GM18858 (cell line): ENCODE measurements around the gene IQCE.
"Not testable (repeated sequence)": the region's sequence is repeated elsewhere in the genome, so short reads cannot be mapped to it uniquely, and the experiment has no call there.

ENCODE experiments used
- ATAC-seq: cut with Tn5 transposase; IDR thresholded peaks from one replicate; pipeline ENCODE4 v1.9.1; 2021; ENCODE audit not compliant: unreplicated experiment

Gene IQCE

DNA sequence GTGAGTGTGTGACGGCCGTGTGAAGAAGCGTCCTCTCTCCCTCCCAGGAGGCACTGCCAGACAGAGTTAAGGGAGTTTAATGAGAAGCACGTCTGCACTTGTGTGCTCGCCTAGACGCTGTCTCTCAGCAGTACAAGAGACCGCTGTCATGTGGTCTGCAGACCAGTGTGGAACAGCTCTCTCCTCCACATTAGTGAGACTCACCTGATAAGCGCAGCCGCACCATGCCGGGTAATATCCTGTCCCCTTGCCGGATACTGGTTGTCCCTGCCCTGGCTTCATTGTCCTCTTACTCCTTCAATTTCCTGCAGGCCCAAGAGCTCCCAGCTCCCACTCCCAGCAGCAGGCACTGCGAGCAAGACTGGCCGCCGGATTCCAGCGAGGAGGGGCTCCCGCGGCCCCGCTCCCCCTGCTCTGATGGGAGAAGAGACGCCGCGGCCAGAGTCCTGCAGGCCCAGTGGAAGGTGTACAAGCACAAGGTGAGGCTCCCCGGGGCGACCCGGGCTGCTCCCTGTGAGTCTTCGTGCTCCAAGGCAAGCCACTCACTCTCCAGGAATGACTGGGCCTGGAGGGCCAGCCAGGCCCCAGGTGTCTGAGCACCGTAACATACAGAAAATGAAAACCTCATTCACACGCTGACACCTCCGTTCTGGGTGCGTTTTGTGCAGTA lies 39.5 kb downstream of the IQCE start:
- no peak for ATAC-seq

DNA sequence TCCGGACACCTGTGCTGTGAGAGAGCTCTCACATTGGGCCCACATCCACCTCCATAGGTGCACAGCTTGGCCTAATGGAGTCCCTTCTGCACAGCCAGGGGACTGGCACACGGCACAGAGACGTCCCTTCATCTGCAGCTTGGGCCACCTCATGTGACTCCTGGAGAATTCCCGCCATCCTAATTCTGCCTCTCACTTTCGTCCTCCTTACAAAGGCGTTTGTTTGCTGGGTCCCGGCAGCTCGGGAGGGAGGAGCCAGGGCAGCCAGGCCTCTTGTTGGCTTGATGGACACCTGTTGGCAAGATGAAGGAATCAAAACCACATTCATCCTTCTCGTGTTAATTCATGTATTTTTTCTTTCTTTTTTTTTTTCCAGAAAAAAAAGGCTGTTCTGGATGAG lies 42.3 kb downstream of the IQCE start:
- ATAC-seq: no peak

DNA sequence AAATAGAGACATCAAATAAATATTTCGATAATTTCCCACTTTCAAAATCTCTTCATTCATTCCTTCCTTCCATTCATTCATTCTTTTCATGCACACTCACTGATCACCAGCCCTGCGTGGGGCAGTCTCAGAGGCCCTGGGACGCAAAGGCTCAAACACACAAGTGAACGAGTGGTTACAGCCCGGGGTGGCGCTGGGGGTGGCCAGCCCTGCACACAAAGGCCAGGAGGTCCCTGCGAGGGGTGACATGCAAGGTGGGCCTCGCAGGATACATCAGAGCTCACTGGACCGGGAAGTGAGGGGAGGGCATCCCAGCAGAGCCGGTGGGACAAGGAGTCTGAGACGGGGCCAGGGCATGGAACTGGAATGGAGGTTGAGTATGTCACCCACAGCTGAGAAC lies 43.1 kb downstream of the IQCE start:
- no peak for ATAC-seq

DNA sequence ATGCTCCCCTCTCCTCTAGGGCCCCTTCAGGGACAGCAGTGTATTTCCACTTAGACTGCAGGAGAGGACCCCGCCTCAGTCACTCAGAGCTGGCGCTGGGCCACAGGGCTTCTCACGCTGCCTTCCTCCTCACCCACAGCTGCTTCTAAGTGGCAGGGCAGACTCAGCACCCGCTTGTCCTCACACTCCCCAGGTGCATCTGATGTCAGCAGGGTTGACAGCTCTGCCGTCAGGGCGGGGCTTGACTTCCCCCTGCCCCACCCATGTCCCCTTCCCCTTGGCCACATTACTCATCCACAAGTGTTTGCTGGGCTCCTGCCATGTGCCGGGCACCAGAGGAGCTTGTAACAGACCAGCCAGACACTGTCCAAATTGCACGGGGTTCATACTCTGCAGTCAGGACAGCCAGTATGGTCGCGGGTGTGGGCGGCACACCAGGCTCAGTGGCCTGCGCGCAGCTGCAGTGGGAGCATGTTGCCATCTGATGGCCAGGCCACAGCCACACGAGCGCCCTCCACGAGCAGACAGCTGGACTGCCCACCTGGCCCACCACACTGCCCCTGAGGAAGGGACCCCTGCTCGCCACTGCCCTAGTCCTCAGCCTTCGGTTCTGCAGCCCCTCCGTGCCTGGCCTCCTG lies 43.7 kb downstream of the IQCE start:
- ATAC-seq: no peak

DNA sequence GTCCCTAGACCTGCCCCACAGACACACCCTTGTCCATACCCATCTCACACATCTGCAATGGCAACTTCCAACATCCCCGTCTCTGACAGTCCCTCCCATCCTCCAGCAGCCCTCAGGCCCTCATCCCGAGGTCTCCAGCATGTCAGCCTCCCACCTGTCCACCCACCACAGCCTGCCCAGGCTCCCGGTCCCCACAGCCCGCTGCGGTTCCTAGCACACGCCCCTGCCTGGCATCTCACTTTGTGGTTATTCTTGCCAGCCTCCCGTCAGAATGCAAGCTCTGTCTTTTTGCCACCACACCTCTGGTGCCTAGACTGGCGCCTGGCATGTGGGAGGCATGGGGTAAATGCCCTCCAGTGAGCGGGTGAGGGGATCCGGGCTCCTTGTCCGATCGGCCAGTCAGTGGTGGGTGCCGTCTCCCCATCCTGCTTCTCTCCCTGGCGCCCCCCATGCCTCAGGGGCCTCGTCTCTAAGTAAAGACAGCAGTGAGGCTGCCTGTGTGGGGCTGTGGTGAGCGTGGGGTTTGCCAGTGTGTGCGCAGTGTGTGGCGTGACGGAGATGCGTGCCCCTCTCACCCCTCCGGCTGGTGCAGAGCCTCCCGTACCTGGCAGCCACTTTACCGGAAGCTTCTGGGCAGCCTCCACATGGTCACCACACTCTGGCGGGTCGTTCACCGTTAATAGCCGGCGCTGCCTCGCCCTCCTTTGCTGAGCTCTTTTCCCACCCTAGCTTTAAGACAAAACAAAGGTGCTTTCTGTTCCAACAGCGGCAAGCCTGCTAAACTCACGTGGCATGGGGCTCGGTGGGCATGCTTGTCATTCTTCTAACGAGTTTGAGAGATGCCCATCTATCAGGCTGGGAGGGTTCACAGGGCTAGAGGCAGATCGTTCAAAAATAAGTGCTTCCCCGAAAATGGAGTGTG lies 44.5 kb downstream of the IQCE start:
- ATAC-seq: no peak

DNA sequence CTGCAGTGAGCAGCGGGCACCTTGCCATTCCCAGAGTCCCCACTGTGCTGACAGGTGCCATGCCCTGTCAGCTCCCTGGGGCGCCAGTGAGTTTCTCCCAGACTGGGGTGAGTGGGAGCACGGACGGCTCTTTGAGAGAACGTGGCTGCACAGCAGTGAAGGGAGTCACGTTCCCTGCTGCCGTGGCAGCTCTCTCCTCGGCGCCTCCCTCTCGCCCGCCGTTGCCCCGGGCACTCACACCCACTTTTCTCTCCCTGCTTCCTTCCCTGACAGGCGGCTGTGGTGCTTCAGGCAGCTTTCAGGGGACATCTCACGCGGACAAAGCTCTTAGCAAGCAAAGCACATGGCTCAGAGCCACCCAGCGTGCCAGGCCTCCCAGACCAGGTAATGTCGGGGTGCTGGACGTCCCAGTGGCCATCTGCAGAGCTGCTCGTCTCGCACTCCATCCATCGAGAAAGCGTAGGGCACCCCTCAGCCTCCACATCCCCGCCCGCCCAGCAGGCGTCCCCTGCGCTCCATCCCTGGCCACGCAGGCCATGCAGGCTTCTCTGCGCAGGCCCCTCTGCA lies 45.9 kb downstream of the IQCE start:
- ATAC-seq: no peak

DNA sequence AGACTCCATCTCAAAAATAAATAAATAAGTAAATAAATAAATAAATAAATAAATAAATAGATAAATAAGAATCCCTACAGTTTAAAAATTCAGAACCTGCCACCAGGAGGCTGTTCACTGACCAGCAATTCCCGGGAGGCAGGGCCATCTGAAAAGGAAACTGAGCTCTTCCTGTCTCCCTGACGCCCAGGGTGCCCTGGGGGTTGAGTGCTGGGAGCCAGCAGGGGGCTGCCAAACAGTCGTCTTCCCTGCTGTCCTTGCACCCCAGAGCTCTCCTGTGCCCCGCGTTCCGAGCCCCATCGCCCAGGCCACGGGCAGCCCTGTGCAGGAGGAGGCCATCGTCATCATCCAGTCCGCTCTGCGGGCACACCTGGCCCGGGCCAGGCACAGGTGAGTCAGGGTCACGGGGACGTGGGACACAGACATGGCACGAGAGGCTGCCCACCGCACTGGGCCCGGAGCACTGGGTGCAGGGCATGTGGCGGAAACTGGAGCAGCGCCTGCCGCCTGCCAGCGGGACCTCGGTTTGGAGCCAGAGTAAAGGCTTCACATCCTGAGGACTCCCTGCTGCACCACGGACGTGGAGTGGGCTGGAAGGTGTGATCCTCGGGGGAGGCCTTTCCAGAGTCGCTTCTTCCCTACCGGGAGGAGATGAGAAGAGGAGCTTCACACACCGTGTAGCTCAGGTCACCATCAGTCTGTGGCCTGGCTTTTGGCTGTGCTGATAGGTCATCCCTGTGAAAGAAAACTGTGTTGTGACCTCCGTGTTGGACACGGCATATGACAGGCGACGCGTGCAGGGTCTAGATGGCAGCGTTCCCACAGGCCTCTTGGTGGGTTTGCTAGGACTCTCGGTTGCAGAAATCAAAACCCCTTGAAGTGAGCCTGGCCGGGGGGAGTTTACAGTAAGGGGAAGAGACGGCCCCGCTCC lies 47.1 kb downstream of the IQCE start:
- ATAC-seq: no peak

DNA sequence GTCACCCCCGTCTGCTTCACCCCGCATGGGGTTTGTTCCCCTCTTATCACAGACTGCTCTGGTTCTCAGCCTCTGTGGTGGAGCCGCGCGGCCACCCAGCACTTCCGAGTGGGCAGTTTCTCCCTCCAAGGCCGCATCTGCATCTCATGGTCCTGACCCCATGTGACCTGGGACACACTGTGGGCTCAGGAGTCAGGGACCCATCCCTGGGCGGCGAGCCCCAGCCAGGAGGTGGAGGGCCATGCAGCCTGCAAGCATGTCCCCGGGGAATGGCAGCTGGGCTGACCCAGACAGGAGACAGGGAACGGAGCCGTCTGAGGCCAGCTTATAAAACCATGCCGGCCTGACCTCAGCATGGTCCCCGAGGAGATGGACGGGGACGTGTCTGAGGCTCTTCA lies 47.8 kb downstream of the IQCE start:
- ATAC-seq: no peak

DNA sequence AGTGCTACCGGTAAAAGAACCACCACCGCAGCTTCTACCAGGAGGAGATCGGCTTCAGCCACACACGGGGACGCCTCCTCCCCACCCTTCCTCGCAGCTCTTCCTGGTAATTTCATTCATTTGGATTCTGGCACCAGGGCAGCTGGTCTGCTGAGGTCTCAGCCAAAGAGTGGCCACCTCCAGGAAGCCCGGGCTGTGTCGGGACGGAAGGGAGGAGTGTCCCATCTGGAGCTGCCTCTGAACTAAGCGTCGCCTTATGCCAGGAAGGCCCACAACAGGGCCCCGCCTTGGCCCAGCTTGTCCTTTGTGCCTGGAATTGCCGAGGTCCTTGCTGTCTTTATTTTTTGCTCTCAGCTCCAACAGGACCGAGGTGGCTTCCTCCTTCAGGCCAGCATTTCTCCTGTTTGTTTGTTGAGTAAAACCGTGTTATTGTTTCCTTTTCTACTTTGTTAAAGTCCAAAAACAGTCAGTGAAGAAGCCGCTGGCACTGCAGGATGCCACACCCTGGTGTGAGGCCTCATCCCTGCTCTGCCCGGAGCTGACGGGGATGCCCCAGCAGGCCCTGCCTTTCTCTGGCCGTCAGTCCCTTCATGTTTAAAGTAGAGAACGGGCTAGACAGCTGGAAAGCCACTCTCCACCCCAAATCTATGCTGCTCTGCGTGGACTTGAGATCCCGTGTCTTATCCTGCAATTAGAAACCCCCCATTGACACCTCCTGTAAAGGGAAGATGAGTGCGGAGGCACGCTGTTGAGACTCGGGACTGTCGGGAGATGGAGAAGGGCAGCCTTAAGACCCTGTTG lies 48.5 kb downstream of the IQCE start:
- no peak for ATAC-seq

DNA sequence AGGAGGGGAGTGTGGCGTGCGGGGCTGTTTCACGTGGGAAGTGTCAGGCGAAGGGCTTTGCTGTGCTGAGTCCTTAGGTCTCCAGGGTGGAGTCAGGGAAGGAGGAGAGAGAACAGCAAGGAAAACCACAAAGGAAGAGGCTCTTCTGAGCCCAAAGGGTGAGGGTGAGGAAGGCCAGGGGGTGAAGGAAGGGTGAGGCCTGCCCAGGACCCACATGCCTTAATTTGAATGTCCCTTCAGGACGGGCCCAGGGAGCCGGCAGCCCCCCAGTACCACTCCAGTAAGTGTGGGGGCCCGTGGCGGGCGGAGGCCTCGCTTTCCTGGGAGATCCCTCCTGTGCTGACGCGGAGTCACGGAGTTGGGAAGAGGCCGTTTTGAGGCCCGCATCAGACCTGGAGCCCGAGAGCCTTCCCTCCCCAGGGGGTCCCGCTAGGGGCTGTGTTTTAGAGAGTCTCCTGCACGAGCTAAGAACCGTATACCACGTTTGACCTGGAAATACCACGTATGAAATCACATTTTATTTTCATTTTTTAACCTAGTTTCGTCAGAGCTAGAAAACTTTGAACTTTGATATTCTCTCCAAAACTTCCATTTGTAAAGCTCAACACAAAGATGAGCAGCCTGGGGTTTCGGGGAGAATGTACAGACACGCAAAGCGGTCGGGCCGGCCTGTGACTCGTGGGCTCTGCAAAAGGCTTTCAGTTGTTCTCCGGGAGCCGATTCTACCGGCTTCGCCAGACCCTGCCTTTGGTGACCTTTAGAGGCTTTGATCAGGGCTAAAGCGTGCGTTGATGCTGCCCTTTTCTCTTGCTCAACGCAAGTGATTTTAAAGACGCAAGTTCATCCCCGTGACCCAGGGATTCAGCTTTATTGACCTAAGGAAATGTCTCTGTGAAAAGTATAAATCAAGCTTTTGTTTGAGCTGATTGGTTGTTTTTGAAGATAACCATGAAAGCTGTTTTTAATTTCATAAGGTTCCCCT lies 49.4 kb downstream of the IQCE start:
- ATAC-seq: no peak

DNA sequence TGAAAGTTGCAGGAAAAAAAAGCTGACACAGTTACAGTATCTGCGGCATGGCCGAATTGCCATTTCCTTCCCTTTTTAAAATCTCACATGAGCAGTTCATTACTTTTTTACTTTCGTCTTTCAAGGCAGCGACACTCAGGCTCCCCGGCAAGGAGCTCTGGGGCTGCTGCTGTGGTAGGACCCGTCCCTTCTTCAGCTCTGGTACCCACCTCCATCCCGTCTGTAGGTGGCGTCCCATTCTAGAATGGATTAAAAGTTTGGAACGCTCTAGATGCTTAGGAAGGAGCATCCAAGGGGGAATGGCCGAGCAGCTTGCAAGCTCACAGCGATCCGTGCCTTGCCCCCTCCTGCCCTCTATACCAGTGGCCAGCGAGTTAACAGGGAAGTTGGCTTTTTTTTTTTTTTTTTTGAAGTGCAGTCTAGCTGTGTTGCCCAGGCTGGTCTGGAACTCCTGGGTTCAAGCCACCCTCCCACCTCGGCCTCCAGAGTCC lies 50.2 kb downstream of the IQCE start:
- no peak for ATAC-seq

DNA sequence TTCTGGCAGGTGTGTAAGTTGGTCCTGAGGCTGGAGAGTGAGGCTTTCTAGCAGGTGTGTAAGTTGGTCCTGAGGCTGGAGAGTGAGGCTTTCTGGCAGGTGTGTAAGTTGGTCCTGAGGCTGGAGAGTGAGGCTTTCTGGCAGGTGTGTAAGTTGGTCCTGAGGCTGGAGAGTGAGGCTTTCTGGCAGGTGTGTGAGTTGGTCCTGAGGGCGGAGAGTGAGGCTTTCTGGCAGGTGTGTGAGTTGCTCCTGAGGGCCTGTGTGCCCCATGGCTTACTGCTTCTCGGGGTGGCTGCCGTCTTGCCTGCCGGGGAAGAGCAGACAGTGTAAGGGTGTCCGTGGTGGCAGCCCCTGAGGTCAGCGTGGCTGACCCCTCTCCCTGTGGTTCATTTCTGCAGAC lies 50.9 kb downstream of the IQCE start:
- ATAC-seq: not testable (repeated sequence)

DNA sequence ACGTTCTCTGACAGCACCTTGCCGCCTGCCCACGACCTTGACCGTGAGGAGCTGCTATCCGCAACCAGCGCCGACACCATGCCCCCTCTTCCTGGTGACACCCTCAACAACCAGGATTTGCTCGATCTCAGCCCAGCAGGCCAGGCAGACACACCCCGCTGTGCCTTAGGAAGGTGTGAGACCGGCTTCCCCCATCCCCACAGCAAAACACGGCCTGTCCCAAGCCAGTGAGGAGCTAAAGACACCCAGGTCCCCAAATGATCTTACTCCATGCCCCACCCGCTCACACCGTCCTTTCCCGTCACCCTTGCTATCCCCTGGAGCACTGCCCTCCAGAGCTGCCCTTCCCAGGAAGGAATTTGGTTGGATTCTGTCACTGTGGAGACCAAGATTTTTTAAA lies 51.7 kb downstream of the IQCE start:
- ATAC-seq: no peak

DNA sequence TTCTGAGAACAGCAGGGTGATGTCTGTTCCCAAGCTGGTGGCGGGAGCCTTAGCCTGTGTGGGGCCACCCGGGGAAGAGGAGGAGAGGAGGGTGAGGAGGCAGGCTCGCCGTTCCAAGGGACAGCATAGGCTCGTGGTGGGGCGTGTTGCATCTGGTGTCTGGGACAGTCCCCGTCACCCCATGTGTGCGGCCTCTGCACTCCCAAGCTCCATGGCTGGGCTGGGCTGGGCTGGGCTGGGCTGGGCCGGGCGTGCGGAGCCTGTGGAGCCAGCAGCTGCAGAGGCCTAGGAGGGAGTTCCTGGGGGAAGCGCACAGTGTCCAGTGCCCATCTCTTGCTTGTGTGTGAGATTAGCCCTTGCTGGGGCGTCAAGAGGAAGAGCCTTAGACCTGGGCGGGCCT lies 52.1 kb downstream of the IQCE start:
- ATAC-seq: no peak

DNA sequence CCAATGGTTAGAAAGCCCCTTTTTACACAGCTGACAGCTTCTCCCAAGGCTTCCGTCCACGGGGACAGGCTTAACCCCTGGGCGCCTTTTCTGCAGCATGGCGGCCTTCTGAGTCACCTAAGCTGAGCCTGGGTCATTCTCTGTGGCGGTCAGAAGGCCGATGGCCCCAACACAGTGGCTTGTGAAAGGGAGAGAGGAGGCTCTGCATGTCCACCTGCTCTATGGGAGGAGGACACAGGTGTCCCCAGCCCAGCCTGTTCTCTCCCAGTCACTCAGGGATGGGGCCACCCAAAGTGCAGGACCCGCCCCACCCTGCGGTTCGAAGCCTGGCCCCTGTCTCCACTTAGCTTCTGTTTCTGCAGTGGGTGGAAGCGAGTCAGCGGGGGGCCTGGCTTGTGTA lies 52.6 kb downstream of the IQCE start:
- ATAC-seq: no peak

DNA sequence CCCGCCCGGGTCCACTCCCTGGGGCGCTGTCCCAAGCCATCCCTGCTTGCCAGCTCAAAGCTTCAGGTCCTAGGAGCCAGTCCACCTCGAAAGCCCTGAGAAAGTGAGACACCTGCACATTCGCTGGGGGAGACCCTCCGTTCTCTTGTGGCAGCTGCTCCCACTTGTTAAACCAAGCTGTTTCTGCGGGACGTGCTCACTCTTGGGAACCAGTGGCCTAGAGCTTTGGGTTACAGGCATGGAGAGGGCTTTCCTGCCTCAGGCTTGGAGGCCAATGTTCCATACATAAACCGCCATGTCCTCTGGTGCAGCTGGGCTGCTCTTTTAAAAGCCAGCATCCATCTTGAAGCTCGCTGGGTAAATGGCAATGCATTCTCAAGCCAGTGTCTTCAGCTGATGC lies 53.1 kb downstream of the IQCE start:
- ATAC-seq: no peak

DNA sequence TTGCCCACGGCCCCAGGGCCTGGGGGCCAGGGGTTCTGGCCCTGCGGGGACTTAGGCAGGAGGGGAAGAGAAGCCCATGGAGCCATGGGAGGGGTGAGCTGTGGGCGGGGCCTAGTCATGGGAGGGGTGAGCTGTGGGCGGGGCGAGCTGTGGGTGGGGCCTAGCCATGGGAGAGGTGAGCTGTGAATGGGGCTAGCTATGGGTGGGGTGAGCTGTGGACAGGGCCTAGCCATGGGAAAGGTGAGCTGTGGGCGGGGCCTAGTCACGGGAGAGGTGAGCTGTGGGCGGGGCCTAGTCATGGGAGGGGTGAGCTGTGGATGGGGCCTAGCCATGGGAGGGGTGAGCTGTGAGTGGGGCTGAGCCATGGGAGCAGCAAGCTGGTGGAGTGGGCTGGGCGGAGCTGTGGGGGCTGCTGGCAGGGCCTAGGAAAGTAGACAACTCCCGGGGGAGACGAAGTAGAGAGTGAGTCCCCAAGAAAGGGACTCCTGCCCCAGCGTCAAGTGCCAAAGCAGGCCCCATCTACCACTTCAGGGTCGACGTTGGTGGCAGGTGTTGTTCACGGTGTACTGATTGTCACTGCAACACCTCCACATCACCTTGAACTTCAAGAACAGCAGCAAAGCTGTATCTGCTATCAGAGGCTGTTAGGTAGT lies 53.8 kb downstream of the IQCE start:
- ATAC-seq: no peak
